HUDEP-2 (cell line): ENCODE results near the gene AGBL1.

ENCODE experiments used
- DNase-seq, 76 experiments: peaks; one replicate each; lab custom pipeline; 2025; ENCODE audit not compliant: unreplicated experiment in 76 of 76; lab: John Stamatoyannopoulos, UW

AGBL1 gene

GRCh38 chr15:86162641-86163040, 83.0 kb downstream of the AGBL1 start:
- no peak for DNase-seq

GRCh38 chr15:86163816-86164215, 84.1 kb downstream of the AGBL1 start:
- no peak for DNase-seq

GRCh38 chr15:86164232-86164898, 84.7 kb downstream of the AGBL1 start:
- no peak for DNase-seq

GRCh38 chr15:86165265-86166211, 85.9 kb downstream of the AGBL1 start:
- no peak for DNase-seq

- DNase-seq, result no peak
Measured at GRCh38 chr15:86167841-86168240, 88.2 kb downstream of the AGBL1 start.

- no peak for DNase-seq
Measured at GRCh38 chr15:86178845-86179244, 99.2 kb downstream of the AGBL1 start.

GRCh38 chr15:86183596-86184491, 104.2 kb downstream of the AGBL1 start:
- no peak for DNase-seq

- no peak for DNase-seq
Measured at GRCh38 chr15:86193716-86194380, 114.2 kb downstream of the AGBL1 start.

GRCh38 chr15:86197770-86198169, 118.1 kb downstream of the AGBL1 start:
- no peak for DNase-seq

GRCh38 chr15:86199467-86200145, 119.9 kb downstream of the AGBL1 start:
- no peak for DNase-seq

- DNase-seq, result no peak
Measured at GRCh38 chr15:86201313-86202008, 121.8 kb downstream of the AGBL1 start.

- DNase-seq, result no peak
Measured at GRCh38 chr15:86203462-86203861, 123.8 kb downstream of the AGBL1 start.

- no peak for DNase-seq
Measured at GRCh38 chr15:86205096-86205495, 125.4 kb downstream of the AGBL1 start.

- no peak for DNase-seq
Measured at GRCh38 chr15:86213420-86213819, 133.7 kb downstream of the AGBL1 start.

- DNase-seq, result no peak
Measured at GRCh38 chr15:86213888-86214287, 134.2 kb downstream of the AGBL1 start.

GRCh38 chr15:86221119-86221518, 141.4 kb downstream of the AGBL1 start:
- no peak for DNase-seq

- no peak for DNase-seq
Measured at GRCh38 chr15:86229306-86229705, 149.6 kb downstream of the AGBL1 start.

- DNase-seq, result no peak
Measured at GRCh38 chr15:86229936-86230335, 150.3 kb downstream of the AGBL1 start.
